Activated T-helper 17 cell treated with anti-CD3 and anti-CD28 coated beads, Interleukin-2, amount 50 U/mL, for 72 hours (primary cell): ENCODE data around the gene CNDP2. TPM values are rescaled to one million over a fixed set of nuclear protein-coding genes. Genes with fewer than 3 reads are reported as not detected.
A peak's percentile ranks its signal among the peaks of the same experiment; 100 is the strongest.

Experiments
- ATAC-seq: fragments of 150-1000 bp; cut with Tn5 transposase; replicated peaks from 2 replicates; pipeline ENCODE4 v1.10.0; 2021; ENCODE audit warnings: mild to moderate bottlenecking, moderate library complexity
- H3K27ac Mint-ChIP-seq: one replicate; pipeline ENCODE4 v1.8.0; 2022; ENCODE audit warnings: mixed read lengths
- H3K27me3 Mint-ChIP-seq: one replicate; pipeline ENCODE4 v1.8.0; 2022; ENCODE audit warnings: mixed read lengths
- H3K36me3 Mint-ChIP-seq: one replicate; pipeline ENCODE4 v1.8.0; 2022; ENCODE audit warnings: low read depth, mild to moderate bottlenecking, mixed read lengths
- H3K4me1 Mint-ChIP-seq: one replicate; pipeline ENCODE4 v1.8.0; 2022; ENCODE audit warnings: mixed read lengths
- H3K4me3 Mint-ChIP-seq: one replicate; pipeline ENCODE4 v1.8.0; 2022; ENCODE audit warnings: mild to moderate bottlenecking, mixed read lengths
- H3K9me3 Mint-ChIP-seq: one replicate; pipeline ENCODE4 v1.8.0; 2022; ENCODE audit warnings: mixed read lengths
- total RNA-seq, 2 donors: library from RNA; stranded (reverse); gene quantifications; one replicate each; pipeline ENCODE4 v1.2.3, GENCODE V29; 2022

CNDP2 gene
- total RNA-seq, 2 donors from 2014 or later = 141 to 217 TPM

- no peak for ATAC-seq
- no peaks in the 10 kb centered on the region for H3K9me3 Mint-ChIP-seq
- peak overlapping the region; percentile 51 for H3K4me3 Mint-ChIP-seq
- H3K27me3 Mint-ChIP-seq = peaks cover 29% of the 10 kb centered on the region
- no peaks in the 10 kb centered on the region for H3K4me1 Mint-ChIP-seq
- no peak overlapping the region for H3K27ac Mint-ChIP-seq
- no peaks in the 10 kb centered on the region for H3K36me3 Mint-ChIP-seq
These were observed 38.3 kb upstream of the CNDP2 start for GRCh38 chr18:74457725-74458421.

- ATAC-seq = no peak
- no peak overlapping the region for H3K4me3 Mint-ChIP-seq
- no peaks in the 10 kb centered on the region for H3K9me3 Mint-ChIP-seq
- peaks cover 17% of the 10 kb centered on the region for H3K27me3 Mint-ChIP-seq
- no peak overlapping the region for H3K27ac Mint-ChIP-seq
- no peaks in the 10 kb centered on the region for H3K4me1 Mint-ChIP-seq
- H3K36me3 Mint-ChIP-seq = no peaks in the 10 kb centered on the region
These were observed 36.3 kb upstream of the CNDP2 start for GRCh38 chr18:74459889-74460288.

- H3K4me3 Mint-ChIP-seq = no peak overlapping the region
- H3K9me3 Mint-ChIP-seq = no peaks in the 10 kb centered on the region
- no peak overlapping the region for H3K27ac Mint-ChIP-seq
- no peak for ATAC-seq
- H3K27me3 Mint-ChIP-seq = peaks cover 17% of the 10 kb centered on the region
- H3K4me1 Mint-ChIP-seq = no peaks in the 10 kb centered on the region
- no peaks in the 10 kb centered on the region for H3K36me3 Mint-ChIP-seq
These were observed 35.3 kb upstream of the CNDP2 start for GRCh38 chr18:74460825-74461224.

GRCh38 chr18:74463254-74463653, 32.9 kb upstream of the CNDP2 start:
- Mint-ChIP-seq H3K27ac (no peak overlapping the region), H3K4me3 (no peak overlapping the region), H3K36me3 (no peaks in the 10 kb centered on the region), H3K9me3 (no peaks in the 10 kb centered on the region), H3K27me3 (peaks cover 6% of the 10 kb centered on the region), H3K4me1 (no peaks in the 10 kb centered on the region)
- ATAC-seq = no peak

GRCh38 chr18:74463983-74464382, 32.2 kb upstream of the CNDP2 start:
- Mint-ChIP-seq H3K4me1 (no peaks in the 10 kb centered on the region), H3K27me3 (peaks cover 3% of the 10 kb centered on the region)

GRCh38 chr18:74465775-74466174, 30.4 kb upstream of the CNDP2 start:
- H3K9me3 Mint-ChIP-seq = peaks cover 8% of the 10 kb centered on the region
- no peak overlapping the region for H3K27ac Mint-ChIP-seq
- no peak overlapping the region for H3K4me3 Mint-ChIP-seq
- H3K4me1 Mint-ChIP-seq = no peaks in the 10 kb centered on the region
- no peaks in the 10 kb centered on the region for H3K36me3 Mint-ChIP-seq
- no peak for ATAC-seq
- peaks cover 3% of the 10 kb centered on the region for H3K27me3 Mint-ChIP-seq

More at GRCh38 chr18:74463983-74464382, 32.2 kb upstream of the CNDP2 start:
- no peaks in the 10 kb centered on the region for H3K9me3 Mint-ChIP-seq
- no peak overlapping the region for H3K27ac Mint-ChIP-seq
- no peaks in the 10 kb centered on the region for H3K36me3 Mint-ChIP-seq
- H3K4me3 Mint-ChIP-seq = no peak overlapping the region
- ATAC-seq = no peak

- Mint-ChIP-seq H3K27me3 (peaks cover 3% of the 10 kb centered on the region), H3K9me3 (peaks cover 8% of the 10 kb centered on the region), H3K4me3 (no peak overlapping the region), H3K27ac (no peak overlapping the region), H3K36me3 (no peaks in the 10 kb centered on the region), H3K4me1 (no peaks in the 10 kb centered on the region)
- ATAC-seq = no peak
These were observed 27.6 kb upstream of the CNDP2 start for GRCh38 chr18:74468547-74469061.

GRCh38 chr18:74472312-74472711, 23.9 kb upstream of the CNDP2 start:
- Mint-ChIP-seq H3K36me3 (no peaks in the 10 kb centered on the region), H3K27me3 (peaks cover 5% of the 10 kb centered on the region), H3K4me3 (no peak overlapping the region), H3K4me1 (no peaks in the 10 kb centered on the region), H3K9me3 (peaks cover 8% of the 10 kb centered on the region), H3K27ac (no peak overlapping the region)
- ATAC-seq = no peak

- H3K4me3 Mint-ChIP-seq = no peak overlapping the region
- no peaks in the 10 kb centered on the region for H3K4me1 Mint-ChIP-seq
These were observed 22.1 kb upstream of the CNDP2 start for GRCh38 chr18:74473976-74474640.

GRCh38 chr18:74476140-74476539, 20.0 kb upstream of the CNDP2 start:
- no peak overlapping the region for H3K27ac Mint-ChIP-seq
- H3K36me3 Mint-ChIP-seq = no peaks in the 10 kb centered on the region
- peaks cover 6% of the 10 kb centered on the region for H3K27me3 Mint-ChIP-seq
- ATAC-seq = no peak
- H3K4me1 Mint-ChIP-seq = no peaks in the 10 kb centered on the region
- H3K4me3 Mint-ChIP-seq = no peak overlapping the region
- no peaks in the 10 kb centered on the region for H3K9me3 Mint-ChIP-seq

More at GRCh38 chr18:74473976-74474640, 22.1 kb upstream of the CNDP2 start:
- Mint-ChIP-seq H3K9me3 (peaks cover 8% of the 10 kb centered on the region), H3K36me3 (no peaks in the 10 kb centered on the region), H3K27ac (no peak overlapping the region), H3K27me3 (peaks cover 9% of the 10 kb centered on the region)
- no peak for ATAC-seq

- Mint-ChIP-seq H3K36me3 (no peaks in the 10 kb centered on the region), H3K27me3 (peaks cover 8% of the 10 kb centered on the region), H3K27ac (no peak overlapping the region), H3K4me3 (no peak overlapping the region), H3K9me3 (no peaks in the 10 kb centered on the region), H3K4me1 (no peaks in the 10 kb centered on the region)
- no peak for ATAC-seq
These were observed 18.4 kb upstream of the CNDP2 start for GRCh38 chr18:74477771-74478170.

- H3K4me3 Mint-ChIP-seq = no peak overlapping the region
- H3K4me1 Mint-ChIP-seq = no peaks in the 10 kb centered on the region
- no peaks in the 10 kb centered on the region for H3K36me3 Mint-ChIP-seq
- H3K27me3 Mint-ChIP-seq = peaks cover 11% of the 10 kb centered on the region
- H3K27ac Mint-ChIP-seq = no peak overlapping the region
- ATAC-seq = no peak
- no peaks in the 10 kb centered on the region for H3K9me3 Mint-ChIP-seq
These were observed 17.8 kb upstream of the CNDP2 start for GRCh38 chr18:74478316-74478715.

GRCh38 chr18:74478880-74479279, 17.3 kb upstream of the CNDP2 start:
- H3K27ac Mint-ChIP-seq = no peak overlapping the region
- no peak for ATAC-seq
- H3K4me1 Mint-ChIP-seq = no peaks in the 10 kb centered on the region
- H3K9me3 Mint-ChIP-seq = no peaks in the 10 kb centered on the region
- peaks cover 11% of the 10 kb centered on the region for H3K27me3 Mint-ChIP-seq
- H3K36me3 Mint-ChIP-seq = no peaks in the 10 kb centered on the region
- H3K4me3 Mint-ChIP-seq = no peak overlapping the region

GRCh38 chr18:74479486-74480148, 16.5 kb upstream of the CNDP2 start:
- Mint-ChIP-seq H3K4me1 (peaks cover under 1% of the 10 kb centered on the region), H3K9me3 (no peaks in the 10 kb centered on the region), H3K36me3 (no peaks in the 10 kb centered on the region), H3K27ac (no peak overlapping the region), H3K27me3 (peaks cover 11% of the 10 kb centered on the region), H3K4me3 (no peak overlapping the region)
- ATAC-seq = no peak
